GM18951 (cell line): ENCODE measurements around the gene TMEFF1.

Experiments used
- POLR2A ChIP-seq: IDR thresholded peaks from 4 replicates; pipeline ENCODE4 v1.6.1; 2011; ENCODE audit warnings: mild to moderate bottlenecking; ENCODE audit not compliant: insufficient read length, insufficient read depth; ENCODE audit errors: extremely low read depth
- in situ Hi-C: fragments of 300-500 bp; cut with MboI; formaldehyde crosslinking; loops from one replicate; pipeline ENCODE4 v1.12.0; 2022; ENCODE audit warnings: low sequenced_read_pairs, mixed read lengths, inconsistent platforms; ENCODE audit not compliant: unreplicated experiment

TMEFF1 gene

DNA sequence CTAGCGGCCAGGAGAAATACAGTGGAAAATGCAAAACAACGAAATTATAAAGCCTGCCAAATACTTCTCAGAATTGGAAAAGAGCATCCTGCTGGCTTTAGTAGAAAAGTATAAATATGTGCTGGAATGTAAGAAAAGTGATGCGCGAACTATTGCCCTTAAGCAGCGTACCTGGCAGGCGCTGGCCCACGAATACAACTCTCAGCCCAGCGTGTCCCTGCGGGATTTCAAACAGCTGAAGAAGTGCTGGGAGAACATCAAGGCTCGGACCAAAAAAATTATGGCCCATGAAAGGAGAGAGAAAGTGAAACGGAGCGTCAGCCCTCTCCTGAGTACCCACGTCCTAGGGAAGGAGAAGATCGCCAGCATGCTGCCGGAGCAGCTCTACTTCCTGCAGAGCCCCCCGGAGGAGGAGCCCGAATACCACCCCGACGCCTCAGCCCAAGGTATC, 31.0 kb upstream of the TMEFF1 start:
- TF ChIP-seq POLR2A: no peak
- in situ Hi-C loops: no loop called here

- in situ Hi-C loops: no loop called here
- no peak for TF ChIP-seq POLR2A
Observed at GRCh38 chr9:100443781-100444768, 28.9 kb upstream of the TMEFF1 start.

GRCh38 chr9:100445161-100445902, 27.6 kb upstream of the TMEFF1 start:
- in situ Hi-C loops: no loop called here

GRCh38 chr9:100445903-100446549, 26.9 kb upstream of the TMEFF1 start:
- in situ Hi-C loops: no loop called here
- TF ChIP-seq POLR2A: no peak

More at GRCh38 chr9:100445161-100445902, 27.6 kb upstream of the TMEFF1 start:
- no peak for TF ChIP-seq POLR2A

DNA sequence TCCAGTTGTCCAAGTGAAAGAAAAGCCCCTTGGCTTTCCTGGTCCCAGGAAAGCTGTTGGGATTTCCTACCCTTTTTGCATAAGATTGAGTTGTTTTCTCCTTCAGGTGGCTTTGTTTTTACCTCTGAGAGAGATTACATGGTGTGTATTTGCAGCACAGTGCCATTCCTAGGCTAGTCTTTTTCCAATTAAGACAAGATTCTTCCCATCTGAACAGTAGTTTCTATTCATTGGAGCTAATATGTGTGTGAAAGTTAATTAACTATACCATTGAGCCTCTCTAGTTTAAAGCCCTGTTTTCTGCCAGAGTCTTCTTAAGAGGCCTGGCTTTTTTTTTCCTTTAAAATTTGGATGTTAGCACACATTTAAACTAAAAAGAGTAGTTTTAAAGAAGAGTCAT, 25.9 kb upstream of the TMEFF1 start:
- in situ Hi-C loops: no loop called here
- no peak for TF ChIP-seq POLR2A

GRCh38 chr9:100448266-100448665, 24.7 kb upstream of the TMEFF1 start:
- in situ Hi-C loops: no loop called here
- no peak for TF ChIP-seq POLR2A

- in situ Hi-C loops: no loop called here
- TF ChIP-seq POLR2A: no peak
Observed at GRCh38 chr9:100449420-100449819, 23.5 kb upstream of the TMEFF1 start.

DNA sequence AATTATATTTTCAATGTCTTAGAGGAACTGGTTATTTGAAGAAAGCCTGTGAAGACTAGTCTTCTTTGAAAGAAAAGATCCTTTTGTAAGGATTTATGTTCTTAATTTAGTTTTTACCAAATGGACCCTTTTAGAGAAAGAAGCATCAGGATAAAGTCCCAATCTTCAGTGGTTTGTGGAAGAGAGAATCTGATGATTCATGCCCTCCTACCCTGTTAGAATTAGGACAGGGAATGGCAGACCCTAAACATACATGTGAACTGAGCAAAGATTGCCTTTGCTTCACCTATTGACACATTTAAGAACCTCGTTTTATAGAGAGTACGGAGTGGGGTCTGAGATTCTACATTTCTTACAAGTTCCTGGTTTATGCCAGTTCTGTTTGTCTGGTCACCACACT, 20.1 kb upstream of the TMEFF1 start:
- in situ Hi-C loops: no loop called here
- no peak for TF ChIP-seq POLR2A

DNA sequence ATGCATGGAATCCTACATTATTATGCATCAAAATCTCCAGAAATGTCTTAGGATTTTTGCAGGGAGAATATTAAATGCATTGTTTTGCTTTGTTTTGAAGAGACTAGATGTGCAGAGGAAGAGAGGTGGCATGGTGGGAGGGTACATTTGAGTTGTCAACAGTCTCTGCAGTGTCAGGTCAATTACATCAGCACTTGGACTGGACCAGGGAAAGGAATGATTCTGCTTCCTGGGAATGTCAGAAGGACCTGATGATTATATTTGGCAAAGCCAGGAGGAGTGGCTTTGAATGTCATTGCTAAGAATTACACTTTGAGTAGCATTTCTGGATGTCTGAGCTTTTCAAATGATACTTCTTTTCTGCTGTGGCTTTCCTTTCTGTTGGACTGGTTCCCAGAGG, 17.5 kb upstream of the TMEFF1 start:
- TF ChIP-seq POLR2A: no peak
- in situ Hi-C loops: no loop called here

DNA sequence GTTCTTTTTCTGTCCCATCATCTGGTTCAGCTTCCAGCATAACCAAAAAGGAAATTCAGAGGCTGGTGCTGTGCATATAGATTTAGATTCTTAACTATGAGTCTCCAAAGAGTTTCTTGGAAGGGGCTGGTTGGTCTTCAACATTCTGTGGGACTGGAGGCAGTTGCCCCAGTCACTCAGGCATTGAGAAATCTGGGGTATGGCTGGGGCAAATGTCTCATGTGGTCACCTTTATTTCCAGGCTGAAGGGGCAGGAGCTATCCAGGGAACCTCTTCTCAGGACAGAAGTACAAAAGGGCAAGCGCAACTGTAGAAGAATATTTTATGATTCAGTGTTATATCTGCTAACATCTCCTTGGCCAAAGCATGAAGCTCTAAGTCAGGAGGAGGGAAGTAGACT, 15.4 kb upstream of the TMEFF1 start:
- TF ChIP-seq POLR2A: no peak
- in situ Hi-C loops: no loop called here

DNA sequence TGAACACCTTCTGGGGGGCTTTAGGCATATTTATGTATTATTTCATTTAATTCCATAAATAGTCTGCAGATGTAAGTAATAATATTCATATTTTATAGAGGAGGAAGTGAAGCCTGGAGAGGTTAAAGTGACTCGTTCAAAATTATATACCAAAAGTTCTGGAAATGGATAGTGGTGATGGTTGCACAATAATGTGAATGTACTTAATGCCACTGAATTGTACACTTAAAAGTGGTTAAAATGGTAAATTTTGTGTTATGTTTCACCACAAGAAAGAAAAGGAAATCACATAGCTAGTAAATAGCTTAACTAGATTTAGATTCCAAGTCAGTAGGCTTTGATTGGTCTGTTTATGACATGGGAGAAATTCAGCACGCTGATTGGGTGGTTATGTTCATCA, 13.0 kb upstream of the TMEFF1 start:
- in situ Hi-C loops: no loop called here
- TF ChIP-seq POLR2A: no peak

GRCh38 chr9:100465274-100465673, 7.7 kb upstream of the TMEFF1 start:
- TF ChIP-seq POLR2A: no peak
- in situ Hi-C loops: no loop called here

DNA sequence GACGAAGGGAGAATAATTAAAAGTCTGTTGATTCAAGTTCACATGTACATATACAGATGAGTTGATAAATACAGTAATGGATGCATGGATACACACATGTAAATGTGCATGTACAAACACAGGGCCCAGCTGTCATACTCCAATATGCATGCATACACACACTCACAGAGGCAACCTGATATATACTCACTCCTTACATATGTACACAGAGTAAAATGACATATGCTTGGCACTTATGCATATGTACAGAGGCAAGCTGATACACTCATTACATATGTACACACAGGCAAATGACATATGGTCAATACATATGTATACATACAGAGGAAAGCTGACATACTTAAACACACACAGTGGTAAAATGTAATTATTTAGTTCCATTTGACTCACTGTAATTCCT, 7.2 kb upstream of the TMEFF1 start:
- in situ Hi-C loops: no loop called here
- no peak for TF ChIP-seq POLR2A
